ENCODE data around the gene CREBRF. TPM values are rescaled to one million over a fixed set of nuclear protein-coding genes. Genes with fewer than 3 reads are reported as not detected.
"Not testable (repeated sequence)": the region's sequence is repeated elsewhere in the genome, so short reads cannot be mapped to it uniquely, and the experiment has no call there.

Gene CREBRF
- total and polyA plus RNA-seq, 9 of the 15 experiments (the other 6 are each of a cell fraction or from before 2014, with no cell fraction given) = 1.1 to 4.9 (median 2.9) TPM

DNA sequence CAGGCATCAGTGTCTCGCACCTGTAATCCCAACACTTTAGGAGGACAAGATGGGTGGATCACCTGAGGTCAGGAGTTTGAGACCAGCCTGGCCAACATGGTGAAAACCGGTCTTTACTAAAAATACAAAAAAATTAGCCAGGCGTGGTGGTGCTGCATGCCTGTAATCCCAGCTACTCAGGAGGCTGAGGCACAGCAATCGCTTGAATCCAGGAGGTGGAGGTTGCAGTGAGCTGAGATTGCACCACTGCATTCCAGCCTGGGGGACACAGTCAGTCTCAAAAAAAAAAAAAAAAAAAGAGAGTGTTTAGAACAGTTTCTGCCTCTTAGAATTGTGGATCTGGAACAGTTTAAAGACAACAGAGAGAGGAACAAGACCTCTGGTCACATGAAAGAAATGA is 20.3 kb downstream of the CREBRF start:
- H3K79me2 ChIP-seq (ENCODE audit: control insufficient read depth, insufficient read depth, low read length); H3K27me3 ChIP-seq (ENCODE audit: control insufficient read depth in 2 of 2, insufficient read depth in 2 of 2, low read length in 2 of 2); H3K36me3 ChIP-seq (ENCODE audit: control insufficient read depth, insufficient read depth, low read length); BruUV-seq (replicated peaks); CTCF ChIA-PET (ENCODE audit: low intra/inter-chr PET ratio); H3K4me2 ChIP-seq (ENCODE audit: insufficient read depth, low read length); H2AFZ ChIP-seq (ENCODE audit: low read depth, low read length); ATAC-seq; intact Hi-C loops (cut with micrococcal nuclease); in situ Hi-C loops (cut with MboI); H3K4me1 ChIP-seq (replicated peaks in 1 of 2; ENCODE audit: control insufficient read depth in 2 of 2, insufficient read depth in 2 of 2, low read length in 2 of 2); H3K9me3 ChIP-seq (replicated peaks; ENCODE audit: control insufficient read depth, insufficient read depth, low read depth, low read length); FAIRE-seq; DNase-seq (ENCODE audit: extremely low read depth in 1 of 4, low spot score in 3 of 4); H4K20me1 ChIP-seq (replicated peaks; ENCODE audit: control insufficient read depth, insufficient read depth, low read length); H3K4me3 ChIP-seq; H3K9ac ChIP-seq (ENCODE audit: insufficient read depth in 1 of 2, low read depth in 2 of 2, low read length in 2 of 2); H3K9me1 ChIP-seq (ENCODE audit: control insufficient read depth, insufficient read depth, low read length); H3K27ac ChIP-seq (ENCODE audit: extremely low read depth, low read depth, low read length): not testable (repeated sequence)
- POLR2A ChIA-PET = interaction anchor here (0.8 kb wide), 1 partner anchor 90 kb away, joined by 3 read pairs; no protein-coding TSS in a partner anchor
- 25% methylated on average over 4 of the region's 4 CpGs for WGBS (ENCODE audit: insufficient coverage, low coverage, missing lambda C conversion rate)

DNA sequence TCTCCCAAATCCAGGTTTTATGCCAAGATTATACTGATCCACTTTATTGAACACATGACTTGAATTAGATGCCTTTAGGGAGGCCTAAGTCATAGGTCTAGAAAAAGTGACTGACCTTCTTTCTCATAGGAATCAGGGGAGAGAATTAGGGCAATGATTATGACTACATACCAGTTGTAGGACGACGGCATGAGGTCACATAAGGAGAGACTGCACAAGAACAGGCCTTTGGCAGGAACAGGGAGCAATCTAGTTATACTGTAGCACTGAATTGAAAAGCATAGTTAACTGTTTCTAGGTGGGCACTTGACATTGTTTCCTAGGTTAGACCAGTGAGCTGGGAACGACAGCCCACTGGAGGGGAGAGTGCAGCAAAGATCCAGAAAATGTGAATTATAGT is 22.7 kb downstream of the CREBRF start:
- 25% methylated on average over 3 of the region's 3 CpGs for WGBS (ENCODE audit: insufficient coverage, low coverage, missing lambda C conversion rate)
- no peak overlapping the region for H3K4me2 ChIP-seq (ENCODE audit: insufficient read depth, low read length)
- intact Hi-C loops (cut with micrococcal nuclease) = no loop called here
- ChIA-PET POLR2A (no interaction called here), CTCF (ENCODE audit: low intra/inter-chr PET ratio) (no interaction called here)
- H3K36me3 ChIP-seq (ENCODE audit: control insufficient read depth, insufficient read depth, low read length) = no peaks in the 10 kb centered on the region
- no peaks in the 10 kb centered on the region for H3K79me2 ChIP-seq (ENCODE audit: control insufficient read depth, insufficient read depth, low read length)
- FAIRE-seq (no peak), DNase-seq (ENCODE audit: extremely low read depth in 1 of 4, low spot score in 3 of 4) (no peak), ATAC-seq (no peak)
- no peaks in the 10 kb centered on the region for H3K9me3 ChIP-seq (replicated peaks; ENCODE audit: control insufficient read depth, insufficient read depth, low read depth, low read length)
- no peaks in the 10 kb centered on the region for H3K9me1 ChIP-seq (ENCODE audit: control insufficient read depth, insufficient read depth, low read length)
- H4K20me1 ChIP-seq (replicated peaks; ENCODE audit: control insufficient read depth, insufficient read depth, low read length) = no peaks in the 10 kb centered on the region
- peaks cover 0 to 4% of the 10 kb centered on the region in 2 experiments; a peak in 3 of 5 replicates for H3K4me1 ChIP-seq (replicated peaks in 1 of 2; ENCODE audit: control insufficient read depth in 2 of 2, insufficient read depth in 2 of 2, low read length in 2 of 2)
- BruUV-seq (replicated peaks) = no TSS peak
- no peak overlapping the region for H3K27ac ChIP-seq (ENCODE audit: extremely low read depth, low read depth, low read length)
- no peaks in the 10 kb centered on the region for H3K27me3 ChIP-seq (ENCODE audit: control insufficient read depth in 2 of 2, insufficient read depth in 2 of 2, low read length in 2 of 2)
- no peak overlapping the region for H2AFZ ChIP-seq (ENCODE audit: low read depth, low read length)
- in situ Hi-C loops (cut with MboI) = no loop called here
- H3K9ac ChIP-seq (ENCODE audit: insufficient read depth in 1 of 2, low read depth in 2 of 2, low read length in 2 of 2) = no peak overlapping the region
- no peak overlapping the region for H3K4me3 ChIP-seq
- TF ChIP-seq HMG20B (CRISPR knock-in tag; IDR thresholded peaks at IDR 0.05) = no peak
- TF ChIP-seq RERE (CRISPR knock-in tag; IDR thresholded peaks at IDR 0.05; ENCODE audit: borderline replicate concordance) = no peak
- TF ChIP-seq TEAD2 (tag; IDR thresholded peaks at IDR 0.05) = no peak
- TF ChIP-seq MTA3 (IDR thresholded peaks at IDR 0.05; ENCODE audit: borderline replicate concordance) = no peak
- TF ChIP-seq, protein P1, sequence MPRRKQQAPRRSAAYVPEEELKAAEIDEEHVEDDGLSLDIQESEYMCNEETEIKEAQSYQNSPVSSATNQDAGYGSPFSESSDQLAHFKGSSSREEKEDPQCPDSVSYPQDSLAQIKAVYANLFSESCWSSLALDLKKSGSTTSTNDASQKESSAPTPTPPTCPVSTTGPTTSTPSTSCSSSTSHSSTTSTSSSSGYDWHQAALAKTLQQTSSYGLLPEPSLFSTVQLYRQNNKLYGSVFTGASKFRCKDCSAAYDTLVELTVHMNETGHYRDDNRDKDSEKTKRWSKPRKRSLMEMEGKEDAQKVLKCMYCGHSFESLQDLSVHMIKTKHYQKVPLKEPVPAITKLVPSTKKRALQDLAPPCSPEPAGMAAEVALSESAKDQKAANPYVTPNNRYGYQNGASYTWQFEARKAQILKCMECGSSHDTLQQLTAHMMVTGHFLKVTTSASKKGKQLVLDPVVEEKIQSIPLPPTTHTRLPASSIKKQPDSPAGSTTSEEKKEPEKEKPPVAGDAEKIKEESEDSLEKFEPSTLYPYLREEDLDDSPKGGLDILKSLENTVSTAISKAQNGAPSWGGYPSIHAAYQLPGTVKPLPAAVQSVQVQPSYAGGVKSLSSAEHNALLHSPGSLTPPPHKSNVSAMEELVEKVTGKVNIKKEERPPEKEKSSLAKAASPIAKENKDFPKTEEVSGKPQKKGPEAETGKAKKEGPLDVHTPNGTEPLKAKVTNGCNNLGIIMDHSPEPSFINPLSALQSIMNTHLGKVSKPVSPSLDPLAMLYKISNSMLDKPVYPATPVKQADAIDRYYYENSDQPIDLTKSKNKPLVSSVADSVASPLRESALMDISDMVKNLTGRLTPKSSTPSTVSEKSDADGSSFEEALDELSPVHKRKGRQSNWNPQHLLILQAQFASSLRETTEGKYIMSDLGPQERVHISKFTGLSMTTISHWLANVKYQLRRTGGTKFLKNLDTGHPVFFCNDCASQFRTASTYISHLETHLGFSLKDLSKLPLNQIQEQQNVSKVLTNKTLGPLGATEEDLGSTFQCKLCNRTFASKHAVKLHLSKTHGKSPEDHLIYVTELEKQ (CRISPR knock-in tag; IDR thresholded peaks at IDR 0.05) = no peak
- TF ChIP-seq WHSC1 (IDR thresholded peaks at IDR 0.05; ENCODE audit: low read length) = no peak
- TF ChIP-seq SREBF1 (IDR thresholded peaks at IDR 0.05; ENCODE audit: borderline replicate concordance, low read depth, low read length) = no peak
